Esophagus muscularis mucosa (tissue), 4 donors: ENCODE measurements around the gene USP49.

ENCODE experiments used
- CTCF ChIP-seq, 3 experiments: fragments of 200-600 bp in 2 of 3; fragments of 450-650 bp in 1 of 3; sonication (generic) in 2 of 3; IDR thresholded peaks; one replicate each; pipeline ENCODE4 v1.5.1; 2017 to 2019; ENCODE audit warnings: antibody characterized with exemption in 3 of 3, mild to moderate bottlenecking in 2 of 3, moderate library complexity in 1 of 3
- EP300 ChIP-seq: sonication (generic); formaldehyde crosslinking; IDR thresholded peaks from one replicate; pipeline ENCODE4 v1.6.1; 2017; ENCODE audit warnings: antibody characterized with exemption
- POLR2A ChIP-seq: fragments of 450-650 bp; IDR thresholded peaks from one replicate; pipeline ENCODE4 v1.6.1; 2017; ENCODE audit warnings: antibody characterized with exemption, moderate library complexity, mild to moderate bottlenecking, low read depth
- POLR2AphosphoS5 ChIP-seq, 2 donors: sonication (generic); formaldehyde crosslinking; IDR thresholded peaks; one replicate each; pipeline ENCODE4 v1.6.1; 2017; ENCODE audit warnings: antibody characterized with exemption in 2 of 2

DNA sequence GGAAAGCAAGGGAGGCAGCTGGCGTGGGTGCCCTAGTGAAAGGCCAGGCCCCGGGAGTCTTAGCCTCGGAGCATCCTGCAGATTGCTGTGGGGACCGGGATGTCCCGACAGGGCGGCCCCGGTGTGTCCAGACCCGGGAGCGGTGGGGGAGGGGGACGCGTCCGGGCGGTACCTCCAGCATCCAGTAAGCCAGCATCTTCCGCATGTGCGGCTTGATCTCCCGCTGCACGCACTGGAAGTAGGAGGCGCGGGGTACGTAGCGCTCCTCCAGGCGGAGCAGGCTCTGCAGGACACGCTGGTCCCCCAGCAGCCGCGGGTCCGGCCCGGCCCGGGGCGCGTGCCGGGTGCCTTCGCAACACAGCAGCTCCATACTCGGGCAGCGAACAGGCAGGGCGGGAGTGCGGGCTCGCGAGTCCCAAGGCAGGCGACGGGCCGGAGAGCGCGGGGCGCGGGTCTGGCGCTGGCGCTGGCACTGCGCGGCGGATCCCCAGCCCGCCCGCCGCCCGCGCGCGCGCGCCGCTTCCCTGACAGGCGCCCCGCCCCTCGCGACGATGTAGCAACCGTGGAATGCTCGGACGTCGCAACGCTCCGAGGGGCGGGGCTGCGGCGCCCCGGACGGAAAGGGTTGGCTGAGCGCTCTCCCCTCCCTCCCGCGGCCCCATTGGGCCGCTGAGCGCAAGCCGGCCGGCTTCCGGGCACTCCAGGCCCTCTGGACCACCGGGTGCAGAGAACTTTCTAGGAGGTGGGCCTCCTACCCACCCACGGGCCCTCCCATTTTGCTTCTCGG lies 46.3 kb upstream of the USP49 start, which contains the start of gene CCND3:
- TF ChIP-seq POLR2A (no peak), EP300 (no peak), CTCF (IDR thresholded peaks at IDR 0.05) (no peak), POLR2AphosphoS5 (IDR thresholded peaks at IDR 0.05) (peak; percentile 63 to 72)
